Hematopoietic multipotent progenitor cell treated with erythropoietin and hydrocortisone succinate and interleukin-3 and kit ligand, for 15 days (in vitro differentiated cells): ENCODE data around the gene PAMR1.

Source experiments
- DNase-seq: peaks from one replicate; pipeline ENCODE4 v3.0.0-alpha.2; 2015; ENCODE audit warnings: low spot score

The PAMR1 gene

GRCh38 chr11:35436581-35437250 lies 88.7 kb downstream of the PAMR1 start:
- no peak for DNase-seq

GRCh38 chr11:35433588-35433987 lies 91.8 kb downstream of the PAMR1 start:
- no peak for DNase-seq

GRCh38 chr11:35432464-35432863 lies 93.0 kb downstream of the PAMR1 start:
- DNase-seq, result no peak

DNA sequence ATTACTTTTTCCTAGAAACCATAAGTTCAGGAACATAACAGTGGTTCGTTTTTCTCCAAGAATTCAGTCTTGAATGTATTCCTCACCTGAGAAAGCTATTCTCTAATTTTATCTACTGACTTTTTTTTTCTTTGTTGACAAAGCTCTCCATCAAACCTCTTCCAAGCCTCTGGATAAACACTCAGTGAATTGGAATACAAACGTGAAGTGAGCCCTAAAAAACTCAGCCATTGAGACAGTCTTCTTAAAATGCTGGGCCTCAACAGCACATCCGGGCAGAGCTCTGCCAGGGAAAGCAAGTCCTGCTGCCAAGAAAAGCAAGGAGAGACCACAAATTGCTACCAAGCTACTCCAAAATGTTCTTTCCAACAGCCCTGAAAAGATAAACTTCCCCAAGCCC lies 98.3 kb downstream of the PAMR1 start:
- DNase-seq, result no peak

GRCh38 chr11:35426351-35426750 lies 99.1 kb downstream of the PAMR1 start:
- no peak for DNase-seq

DNA sequence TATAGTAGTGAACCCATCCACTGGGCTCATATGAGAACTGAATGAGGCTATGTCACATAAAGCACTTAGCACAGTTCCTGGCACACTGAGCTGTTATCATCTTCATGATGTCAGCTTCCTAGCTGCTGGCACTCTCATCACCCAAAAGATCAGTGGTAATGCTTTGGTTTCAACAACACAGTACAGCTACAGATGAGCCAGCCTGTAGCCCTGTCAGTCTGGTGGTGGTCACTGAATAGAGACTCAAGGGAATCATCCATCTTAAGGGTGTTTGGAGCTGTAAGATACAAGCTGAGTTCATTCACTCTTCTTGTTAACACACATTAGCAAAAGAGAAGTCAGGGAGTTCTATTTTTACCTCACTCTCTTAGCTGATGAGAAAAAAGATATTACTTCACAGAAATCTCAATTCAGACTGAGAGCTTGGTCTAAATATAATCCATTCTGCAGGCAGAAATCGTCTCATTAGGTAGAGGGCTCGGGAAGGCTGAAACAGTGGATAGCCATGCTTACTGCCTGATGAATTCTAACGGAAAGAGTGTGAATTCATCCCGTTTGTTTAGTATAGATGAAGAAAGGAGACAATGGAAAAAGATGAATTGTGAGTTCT lies 99.7 kb downstream of the PAMR1 start:
- no peak for DNase-seq

DNA sequence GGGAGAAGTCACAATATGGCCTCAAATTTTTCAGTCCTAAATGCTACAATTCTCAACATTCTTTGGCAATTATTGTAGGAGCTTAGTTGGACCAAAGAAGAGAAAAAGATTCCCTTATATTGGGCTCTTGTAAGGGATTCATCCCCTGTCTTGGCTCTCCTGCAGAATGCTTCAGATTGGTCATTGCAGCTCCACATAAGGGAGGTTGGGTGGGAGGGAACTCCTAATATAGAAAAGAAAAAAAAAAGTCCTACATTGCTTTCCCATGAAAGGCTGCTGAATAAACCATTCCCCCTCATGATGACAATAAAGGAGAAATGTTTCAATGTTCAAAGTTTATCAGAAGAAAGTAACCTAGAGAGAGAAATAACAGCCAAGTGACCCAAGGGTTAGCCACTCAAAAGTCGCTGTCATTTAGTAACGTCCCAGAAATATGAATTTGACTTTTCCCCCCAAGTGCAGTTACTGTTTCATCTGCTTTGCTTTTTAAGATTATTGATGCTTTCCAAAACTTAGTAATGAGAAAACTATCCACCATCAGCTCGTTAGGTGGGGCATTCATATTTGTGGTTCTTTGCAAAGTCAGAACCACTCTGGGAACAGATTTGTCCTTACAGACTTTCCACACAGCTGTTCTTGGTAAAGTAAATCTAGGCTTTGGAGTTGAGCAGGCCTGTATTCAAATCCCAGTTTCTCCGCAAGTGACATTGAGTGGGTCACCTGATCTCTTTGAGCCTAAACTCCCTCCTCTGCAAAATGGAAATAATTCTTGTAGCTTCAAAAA lies 101.1 kb downstream of the PAMR1 start:
- no peak for DNase-seq

GRCh38 chr11:35420371-35420770 lies 105.0 kb downstream of the PAMR1 start:
- no peak for DNase-seq

DNA sequence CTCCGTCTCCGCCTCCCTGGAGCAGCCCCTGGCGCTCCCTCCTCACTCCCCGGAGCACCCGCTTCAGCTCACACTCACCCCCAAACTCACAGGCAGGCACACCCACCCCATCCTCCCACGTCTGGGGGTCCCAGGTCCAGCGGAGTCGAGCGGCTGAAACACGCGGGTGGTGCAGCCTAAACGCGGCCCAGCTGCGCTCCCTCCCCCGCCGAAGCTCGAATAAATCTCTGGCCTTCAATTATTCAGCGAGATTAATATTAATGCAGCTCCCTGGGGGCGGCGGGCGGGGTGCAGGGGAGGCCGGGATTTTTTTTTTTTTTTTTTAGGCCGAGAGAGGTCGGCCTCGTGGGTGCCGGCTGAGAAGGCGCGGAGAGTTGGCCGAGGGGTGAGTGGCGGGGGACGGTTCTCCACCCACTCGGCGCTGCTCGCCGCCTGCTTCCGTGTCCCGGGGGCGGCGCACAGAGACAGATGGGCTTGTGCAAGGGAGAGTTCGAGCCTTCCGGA lies 105.5 kb downstream of the PAMR1 start:
- DNase-seq, result no peak

- DNase-seq, result no peak
Measured at GRCh38 chr11:35419184-35419829, 106.1 kb downstream of the PAMR1 start, which contains the start of gene SLC1A2. Gene SLC1A2 (minus strand): TSS chr11:35419558. CDS start chr11:35418966, 592 bp downstream.

DNA sequence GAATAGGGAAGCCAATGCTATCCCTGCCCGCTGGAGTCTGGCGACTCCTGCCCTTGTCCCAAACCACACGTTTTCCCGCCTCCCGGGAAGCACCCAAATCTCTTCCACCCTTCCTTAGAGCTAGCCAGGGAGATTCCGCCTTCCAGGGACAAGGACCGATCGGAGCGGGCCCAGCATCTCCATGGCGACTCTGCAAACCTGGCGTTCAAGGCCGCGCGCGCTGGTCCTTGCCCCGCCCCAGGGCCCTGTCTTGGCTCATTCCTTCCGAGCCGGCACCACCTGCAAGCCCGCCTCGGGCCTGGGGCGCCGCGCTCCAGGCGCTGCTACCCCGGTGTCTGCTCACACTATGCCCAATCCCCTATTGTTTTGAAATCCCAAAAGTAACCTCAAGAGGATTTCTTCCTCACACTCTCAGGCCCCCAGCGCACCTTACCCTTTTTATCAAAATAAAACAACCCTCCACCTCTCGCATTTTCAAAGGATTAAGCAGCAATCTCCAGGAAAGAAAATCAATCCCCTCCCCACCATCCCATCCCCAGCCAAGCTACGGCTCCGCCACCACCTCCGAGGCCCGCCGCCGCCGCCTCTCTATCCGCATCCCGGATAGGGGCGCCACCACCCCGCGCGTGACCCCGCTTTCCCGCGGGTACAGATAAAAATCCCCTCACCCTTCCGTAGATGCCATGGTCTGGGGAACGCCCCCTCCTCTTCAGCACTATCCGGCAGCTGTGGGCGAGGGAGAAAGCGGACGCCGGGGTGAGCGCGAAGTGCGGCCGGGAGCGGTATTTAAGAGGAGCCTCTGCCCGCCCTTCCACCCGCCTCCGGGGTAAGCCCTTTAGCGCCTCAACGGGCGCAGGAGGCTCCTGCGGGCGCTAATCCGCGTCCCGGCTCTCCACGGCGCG lies 106.9 kb downstream of the PAMR1 start:
- no peak for DNase-seq

- DNase-seq, result no peak
Measured at GRCh38 chr11:35415487-35415886, 109.9 kb downstream of the PAMR1 start.

GRCh38 chr11:35414776-35415175 lies 110.6 kb downstream of the PAMR1 start:
- DNase-seq, result no peak

DNA sequence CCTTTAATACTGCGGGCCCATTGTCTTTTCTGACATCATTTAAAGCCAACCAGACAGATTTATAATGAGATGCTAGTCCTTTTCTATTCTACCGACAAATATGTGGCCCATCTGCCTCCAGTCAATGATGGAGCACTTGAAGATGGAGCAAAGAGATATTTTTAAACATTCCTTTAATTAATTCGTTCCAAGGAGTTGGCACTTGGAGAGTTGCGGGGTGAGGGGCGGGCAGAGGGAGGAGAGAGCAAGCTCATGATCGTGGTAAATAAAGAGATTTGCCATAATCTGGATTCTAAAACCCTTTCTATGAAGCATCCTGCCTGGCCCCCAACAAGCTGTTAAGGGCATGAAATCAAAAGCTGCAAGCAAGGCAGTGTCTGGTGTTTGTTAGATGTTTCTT lies 111.1 kb downstream of the PAMR1 start:
- no peak for DNase-seq

- no peak for DNase-seq
Measured at GRCh38 chr11:35413598-35413997, 111.8 kb downstream of the PAMR1 start.

DNA sequence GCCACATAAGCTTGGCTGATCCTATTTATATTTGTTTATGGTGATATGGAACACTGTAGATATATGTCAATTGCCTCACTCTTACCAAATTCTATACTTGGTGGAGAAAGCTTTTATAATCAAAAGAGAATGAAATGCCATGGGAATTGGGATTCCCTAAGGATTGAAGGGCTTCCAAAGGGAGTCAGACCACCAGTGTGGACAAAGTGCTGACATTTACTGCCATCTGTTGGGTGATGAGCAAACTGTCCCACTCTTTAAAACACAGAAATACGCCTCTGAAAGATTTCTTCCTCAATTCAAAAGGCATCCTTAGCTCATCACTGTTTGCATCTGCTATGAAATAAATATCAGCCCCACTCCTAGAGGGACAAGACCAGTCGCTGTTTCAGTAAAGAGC lies 113.1 kb downstream of the PAMR1 start:
- no peak for DNase-seq

DNA sequence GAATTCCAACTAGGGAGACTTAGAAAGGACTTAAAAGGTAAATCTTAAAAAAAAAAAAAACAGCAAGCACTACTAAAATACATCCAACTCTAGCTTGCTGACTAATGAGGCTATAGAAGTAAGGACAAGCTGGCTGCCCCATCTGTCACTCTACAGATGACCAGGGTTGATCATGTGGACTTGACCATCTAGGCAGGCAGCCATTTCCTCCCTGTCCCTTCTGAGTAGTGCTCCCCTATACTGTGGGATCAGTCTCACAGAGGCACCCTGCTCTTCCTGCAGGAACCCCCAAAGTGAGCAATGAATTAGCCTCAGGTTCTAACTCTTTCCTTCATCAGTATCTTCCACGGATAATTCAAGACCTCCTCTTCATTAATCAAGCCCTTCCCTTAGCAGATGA lies 118.4 kb downstream of the PAMR1 start:
- no peak for DNase-seq

- no peak for DNase-seq
Measured at GRCh38 chr11:35404388-35404775, 121.0 kb downstream of the PAMR1 start.

GRCh38 chr11:35403765-35404387 lies 121.5 kb downstream of the PAMR1 start:
- no peak for DNase-seq

DNA sequence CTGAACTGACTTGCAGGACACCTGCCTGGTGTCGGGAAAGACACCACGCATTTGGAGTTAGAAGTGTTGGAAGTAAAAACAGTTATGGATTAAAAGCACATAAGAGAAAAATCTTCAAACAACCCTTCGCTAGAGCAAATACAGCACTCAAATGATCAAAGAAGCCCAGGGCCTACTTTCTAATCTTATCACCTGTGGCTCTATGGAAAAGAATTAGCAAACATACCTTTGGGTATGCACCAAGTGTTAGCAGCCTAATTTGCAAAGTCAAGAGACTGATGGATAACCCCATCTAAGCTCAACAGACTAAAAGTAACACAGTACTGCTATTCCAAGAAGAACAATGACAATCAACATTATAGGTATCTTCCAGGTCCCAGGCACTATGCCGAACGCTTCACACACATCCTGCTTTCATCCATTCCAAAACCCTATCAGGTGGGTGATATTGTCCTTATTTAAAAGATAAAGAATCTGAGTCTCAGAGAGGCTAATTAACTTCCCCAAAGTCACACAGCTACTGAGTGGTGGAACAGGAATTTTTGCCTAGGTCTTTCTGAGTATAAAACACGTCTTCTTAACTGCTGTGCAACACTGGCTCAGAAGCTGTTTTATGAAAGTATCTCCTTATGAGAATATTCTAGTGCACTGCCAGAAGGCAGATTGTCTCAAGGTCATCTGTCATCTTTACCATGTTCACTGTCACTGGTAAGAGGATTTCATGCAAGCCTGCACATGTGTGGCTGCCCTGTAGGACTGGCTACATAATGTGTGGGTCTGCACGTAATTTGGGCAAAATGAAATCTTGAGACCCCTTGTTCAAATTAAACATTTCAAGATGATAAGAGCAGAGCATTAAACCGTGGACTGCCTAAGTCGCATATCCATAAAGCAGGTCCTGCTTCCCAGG lies 122.4 kb downstream of the PAMR1 start:
- DNase-seq, result no peak
